HG03108 (cell line): ENCODE results near the gene BICRA.

Experiments
- ATAC-seq: cut with Tn5 transposase; IDR thresholded peaks from one replicate; pipeline ENCODE4 v1.9.1; 2021; ENCODE audit warnings: moderate library complexity; ENCODE audit not compliant: unreplicated experiment

The BICRA gene

DNA sequence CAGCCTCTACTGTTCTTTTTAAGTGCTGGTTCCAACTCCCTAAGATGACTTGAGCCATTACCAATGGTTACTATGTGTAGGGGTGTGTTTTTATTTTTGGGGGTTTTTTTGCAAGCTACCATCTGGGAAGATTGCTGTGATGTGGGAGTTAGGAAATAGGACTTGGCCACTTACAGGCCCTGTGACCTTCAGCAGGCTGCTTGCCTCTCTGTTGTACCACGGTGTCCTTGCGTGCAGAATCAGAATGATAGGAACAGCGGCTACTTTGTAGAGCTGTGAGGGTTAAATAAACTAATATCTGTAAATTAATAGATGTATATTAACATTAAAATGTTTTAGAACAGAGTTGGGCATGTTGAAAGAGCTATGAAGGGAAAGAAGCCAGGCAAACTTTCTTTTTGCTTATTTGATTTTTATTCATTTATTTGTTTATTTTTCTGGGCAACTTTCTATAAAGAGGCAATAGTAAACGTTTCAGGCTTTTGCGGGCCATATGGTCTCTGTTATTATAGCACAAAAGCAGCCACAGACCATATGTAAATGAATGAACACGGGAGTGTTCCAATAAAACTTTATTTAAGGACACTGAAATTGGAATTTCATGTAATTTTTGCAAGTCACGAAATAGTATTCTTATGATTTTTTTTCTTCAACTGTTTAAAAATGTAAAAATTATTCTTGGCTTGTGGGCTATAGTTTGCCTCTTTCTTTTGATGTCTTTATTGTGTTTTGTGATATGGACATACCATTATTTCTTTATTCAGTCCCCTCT, 77.9 kb downstream of the BICRA start:
- no peak for ATAC-seq

DNA sequence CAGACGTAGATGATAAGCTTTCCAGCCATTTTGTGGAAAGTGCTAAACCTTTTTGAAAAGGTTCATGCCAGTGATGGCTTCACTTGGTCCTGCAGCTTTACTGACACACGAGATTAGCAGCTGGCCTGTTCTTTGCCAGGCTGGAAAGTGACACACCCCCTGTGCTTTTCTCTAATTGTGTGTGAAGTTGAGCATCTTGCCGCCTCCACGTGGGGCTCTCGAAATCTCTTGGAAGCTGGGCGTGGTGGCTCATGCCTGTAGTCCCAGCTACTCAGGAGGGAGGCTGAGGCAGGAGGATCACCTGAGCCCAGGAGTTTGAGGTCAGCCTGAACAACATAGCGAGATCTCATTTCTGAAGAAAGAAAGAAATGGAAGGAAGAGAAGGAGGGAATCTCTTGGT, 79.0 kb downstream of the BICRA start:
- ATAC-seq: no peak

DNA sequence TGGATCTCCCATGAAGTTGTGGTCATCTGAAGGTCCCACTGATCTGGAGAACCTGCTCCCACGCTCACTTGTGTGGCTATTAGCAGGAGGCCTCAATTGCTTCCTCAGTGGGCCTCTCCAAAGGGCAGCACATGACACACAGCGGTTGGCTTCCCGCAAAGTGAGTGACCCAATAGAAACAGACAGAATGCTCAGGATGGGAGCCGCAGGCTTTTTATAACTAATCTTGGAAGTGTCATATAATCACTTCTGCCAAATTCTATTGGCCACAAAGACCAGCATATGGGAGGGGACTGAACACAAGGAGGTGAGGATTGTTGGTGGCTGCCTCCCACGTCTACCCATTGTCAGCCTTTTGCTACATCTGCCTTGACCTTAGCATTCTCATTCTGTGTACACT, 82.2 kb downstream of the BICRA start:
- ATAC-seq: no peak

DNA sequence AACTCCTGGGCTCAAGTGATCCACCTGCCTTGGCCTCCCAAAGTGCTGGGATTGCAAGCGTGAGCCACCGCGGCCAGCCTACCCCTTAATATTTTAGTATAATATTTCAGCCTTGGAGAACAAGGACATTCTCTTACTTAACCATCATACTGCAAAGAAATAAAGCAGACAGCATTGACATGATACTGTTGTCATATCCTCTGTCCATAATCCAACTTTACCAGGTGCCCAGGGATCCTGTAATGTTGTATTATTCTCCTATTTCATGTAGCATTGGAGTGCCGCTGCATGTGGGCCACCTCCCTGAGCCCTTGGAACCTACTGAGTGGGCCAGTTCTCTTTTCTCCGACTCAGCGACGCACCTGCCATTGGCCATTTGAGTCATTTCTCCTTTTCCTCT, 82.8 kb downstream of the BICRA start:
- no peak for ATAC-seq

DNA sequence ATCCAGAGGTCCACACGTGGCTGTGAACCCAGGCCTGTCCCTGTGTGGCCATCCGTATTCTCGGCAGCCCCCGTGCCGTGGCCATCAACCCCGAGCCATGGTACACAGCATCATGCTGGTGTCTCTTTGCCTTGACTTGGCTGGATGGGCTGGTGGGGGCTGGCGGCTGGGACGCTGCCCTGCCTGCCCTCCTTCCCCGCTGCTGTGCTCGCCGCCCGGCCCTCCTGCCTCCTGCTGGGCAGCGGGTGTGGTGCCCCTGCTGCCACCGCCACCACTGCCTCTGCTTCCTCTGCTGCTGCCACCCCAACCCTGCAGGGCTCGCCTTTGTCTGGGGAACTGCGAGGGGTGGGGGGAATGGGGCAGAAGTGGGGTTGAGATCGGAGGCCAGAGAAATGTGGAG, 84.6 kb downstream of the BICRA start:
- ATAC-seq: no peak

DNA sequence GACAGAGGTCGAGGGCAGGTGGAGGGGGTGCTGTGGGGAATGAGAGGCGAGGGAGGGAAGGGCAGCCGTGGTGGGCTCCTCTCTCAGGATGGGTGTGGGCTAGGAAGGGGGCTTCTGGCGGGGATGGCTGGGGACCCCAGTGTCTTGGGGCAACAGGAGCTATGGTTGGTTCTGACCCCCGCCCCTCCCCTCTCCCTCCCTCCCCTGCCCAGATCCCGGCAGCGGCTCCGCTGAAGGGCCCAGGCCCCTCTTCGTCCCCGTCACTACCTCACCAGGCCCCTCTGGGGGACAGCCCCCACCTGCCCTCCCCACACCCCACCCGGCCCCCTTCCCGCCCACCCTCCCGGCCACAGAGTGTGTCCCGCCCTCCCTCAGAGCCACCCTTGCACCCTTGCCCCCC, 85.0 kb downstream of the BICRA start:
- ATAC-seq: no peak

DNA sequence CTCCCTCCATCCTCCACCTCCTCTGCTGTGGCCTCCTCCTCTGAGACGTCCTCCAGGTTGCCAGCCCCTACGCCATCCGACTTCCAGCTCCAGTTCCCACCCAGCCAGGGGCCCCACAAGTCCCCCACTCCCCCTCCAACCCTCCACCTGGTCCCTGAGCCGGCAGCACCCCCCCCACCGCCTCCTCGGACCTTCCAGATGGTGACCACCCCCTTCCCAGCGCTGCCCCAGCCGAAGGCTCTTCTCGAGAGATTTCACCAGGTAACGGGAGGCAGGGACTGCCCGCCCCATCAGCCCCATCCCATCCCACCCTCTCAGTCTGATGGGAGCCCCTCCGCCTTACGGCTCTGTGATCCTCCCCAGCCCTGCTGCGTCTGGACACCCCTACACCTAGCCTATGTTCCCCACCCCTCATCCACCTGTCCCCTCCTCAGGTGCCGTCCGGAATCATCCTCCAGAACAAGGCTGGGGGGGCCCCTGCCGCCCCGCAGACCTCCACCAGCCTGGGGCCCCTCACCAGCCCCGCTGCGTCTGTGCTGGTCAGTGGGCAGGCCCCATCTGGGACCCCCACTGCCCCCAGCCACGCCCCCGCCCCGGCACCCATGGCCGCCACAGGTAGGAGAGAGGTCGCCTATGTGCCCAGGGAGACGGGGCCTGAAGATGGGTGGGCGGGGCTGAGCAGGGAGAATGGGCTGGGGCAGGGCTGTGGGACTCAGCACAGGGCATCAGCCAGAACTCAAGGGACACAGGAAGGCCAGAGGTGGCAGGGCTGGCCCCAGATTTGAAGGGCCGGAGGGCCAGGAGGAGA, 85.7 kb downstream of the BICRA start:
- ATAC-seq: no peak

DNA sequence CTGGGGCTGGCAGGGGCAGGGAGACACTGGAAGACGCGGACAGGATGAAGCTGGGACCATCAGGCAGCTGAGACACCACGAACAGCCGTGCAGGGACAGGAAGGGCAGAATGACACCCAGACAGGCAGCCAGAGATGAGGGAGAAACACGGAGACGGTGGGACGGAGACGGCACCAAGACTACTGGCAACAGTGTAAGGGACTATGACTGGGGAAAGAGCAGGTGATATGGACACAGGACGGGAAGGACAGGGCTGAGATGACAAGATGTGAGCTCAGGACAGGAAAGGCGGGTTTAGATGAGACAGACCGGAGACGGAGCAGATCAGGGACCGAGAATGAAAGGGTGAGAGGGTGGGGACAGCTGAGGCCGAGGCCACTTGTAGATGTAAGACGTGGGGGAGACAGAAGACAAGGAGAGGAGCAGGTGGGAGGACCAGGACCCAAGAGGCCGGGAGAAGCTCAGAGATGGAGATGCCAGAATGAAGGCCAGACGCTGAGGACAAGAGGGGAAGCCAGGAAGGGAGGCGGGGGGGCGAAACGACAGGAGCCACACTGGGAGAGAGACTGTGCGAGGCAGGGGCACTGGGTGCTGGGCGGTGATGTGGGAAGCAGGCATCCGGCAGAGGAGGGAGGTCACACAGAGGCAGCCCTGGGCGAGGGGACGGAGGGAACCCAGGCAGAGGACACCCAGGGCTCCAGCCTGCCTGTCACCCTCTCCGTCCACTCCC, 86.8 kb downstream of the BICRA start:
- no peak for ATAC-seq

DNA sequence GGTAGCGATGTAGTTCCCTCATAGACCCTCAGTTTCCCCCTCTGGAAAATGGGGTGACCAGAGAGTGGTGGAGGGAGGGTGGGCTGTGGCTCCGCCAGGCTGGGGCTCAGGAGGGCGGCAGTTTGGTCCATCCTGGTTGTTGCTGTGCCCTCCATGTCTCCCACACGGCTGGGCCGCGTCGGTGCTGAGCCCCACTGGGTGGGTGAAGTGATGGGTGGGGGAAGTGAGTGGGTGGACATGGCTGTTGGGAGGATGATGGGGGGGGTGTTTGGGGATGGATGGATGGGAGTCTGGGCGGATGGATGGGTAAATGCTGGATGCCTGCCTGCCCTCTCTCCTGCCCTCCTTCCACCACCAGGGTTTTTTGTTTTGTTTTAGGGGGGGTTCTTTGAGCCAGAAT, 87.7 kb downstream of the BICRA start:
- ATAC-seq: no peak

DNA sequence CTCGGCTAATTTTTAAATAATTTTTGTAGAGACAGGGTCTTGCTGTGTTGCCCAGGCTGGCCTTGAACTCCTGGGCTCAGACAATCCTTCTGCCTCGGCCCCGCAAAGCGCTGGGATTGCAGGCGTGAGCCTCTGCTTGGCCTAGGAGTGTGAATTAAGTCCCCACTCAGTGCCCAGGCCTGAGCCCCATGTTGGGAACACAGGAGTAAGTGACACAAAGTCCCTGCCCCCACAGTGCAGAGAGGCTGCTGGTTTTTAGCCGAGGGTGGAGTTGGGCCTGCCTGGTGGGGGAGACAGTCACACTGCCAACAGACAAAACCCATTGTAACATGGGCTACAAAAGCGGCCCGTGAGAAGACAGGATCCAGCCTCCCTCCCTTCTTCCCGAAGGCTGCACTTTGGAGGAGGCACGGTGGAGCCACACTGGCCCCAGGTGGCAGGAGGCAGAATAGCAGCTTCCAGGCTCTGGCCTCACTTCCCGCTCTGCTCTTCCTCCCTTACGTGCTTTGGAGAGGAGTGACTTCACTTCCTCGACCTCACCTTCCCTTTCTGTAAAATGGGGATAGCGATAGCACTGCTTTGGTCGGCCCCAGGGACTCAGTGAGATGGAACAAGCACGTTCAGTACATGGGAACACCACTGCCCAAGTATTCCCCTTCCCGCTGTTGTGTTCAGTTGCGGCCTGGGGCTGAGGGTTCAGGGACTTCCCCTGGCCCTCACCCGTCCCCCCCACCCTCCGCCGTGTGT, 89.1 kb downstream of the BICRA start:
- no peak for ATAC-seq

DNA sequence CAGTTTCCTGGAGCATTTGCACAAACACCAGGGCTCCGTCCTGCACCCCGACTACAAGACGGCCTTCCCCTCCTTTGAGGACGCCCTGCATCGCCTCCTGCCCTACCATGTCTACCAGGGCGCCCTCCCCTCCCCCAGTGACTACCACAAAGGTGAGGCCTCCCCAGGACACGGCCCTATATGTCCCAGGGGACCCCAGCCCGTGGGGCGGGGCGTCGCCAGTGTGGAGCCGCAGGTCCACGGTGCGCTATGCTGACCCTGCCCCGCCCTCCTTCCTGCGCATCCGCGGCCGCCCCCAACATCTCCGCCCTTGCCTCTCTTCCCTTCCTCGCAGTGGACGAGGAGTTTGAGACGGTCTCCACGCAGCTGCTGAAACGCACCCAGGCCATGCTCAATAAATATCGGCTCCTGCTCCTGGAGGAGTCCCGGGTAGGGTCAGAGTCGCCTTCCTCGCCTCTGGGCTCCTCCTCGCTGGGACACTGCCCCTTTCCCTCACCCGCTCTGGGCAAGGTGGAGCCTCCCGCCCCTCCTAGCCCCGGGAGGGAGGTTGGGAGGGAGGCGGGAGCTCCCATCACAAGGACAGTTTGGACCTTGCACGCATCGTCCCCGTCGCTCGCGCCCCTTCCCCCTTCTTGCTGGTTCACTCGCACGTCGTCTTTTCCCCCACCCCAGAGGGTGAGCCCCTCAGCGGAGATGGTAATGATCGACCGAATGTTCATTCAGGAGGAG, 89.9 kb downstream of the BICRA start:
- ATAC-seq: no peak

DNA sequence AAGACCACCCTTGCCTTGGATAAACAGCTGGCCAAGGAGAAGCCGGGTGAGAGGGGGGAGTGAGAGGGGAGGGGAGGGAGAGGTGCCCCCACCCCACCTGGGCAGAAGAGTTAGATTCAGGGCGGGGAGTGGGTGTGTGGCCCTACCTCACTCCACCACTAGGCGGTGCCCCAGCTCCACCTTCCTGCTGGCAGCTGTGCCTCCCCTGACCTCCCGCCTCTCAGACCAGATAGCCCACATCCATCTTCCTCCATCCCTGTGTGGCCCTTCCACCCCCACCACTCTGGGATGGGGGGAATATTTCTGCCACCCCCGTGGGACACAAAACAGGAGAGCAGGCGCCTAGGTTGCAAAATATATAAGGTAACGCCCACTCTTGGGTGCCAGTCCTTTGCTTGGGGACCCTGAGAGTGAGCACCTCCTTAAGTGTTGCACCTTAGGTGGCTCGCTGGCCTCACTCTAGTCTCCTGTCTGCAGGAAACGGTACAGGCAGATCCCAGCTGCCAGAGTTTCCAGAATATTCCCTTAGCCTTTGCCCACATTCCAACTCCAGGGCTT, 90.5 kb downstream of the BICRA start:
- no peak for ATAC-seq

DNA sequence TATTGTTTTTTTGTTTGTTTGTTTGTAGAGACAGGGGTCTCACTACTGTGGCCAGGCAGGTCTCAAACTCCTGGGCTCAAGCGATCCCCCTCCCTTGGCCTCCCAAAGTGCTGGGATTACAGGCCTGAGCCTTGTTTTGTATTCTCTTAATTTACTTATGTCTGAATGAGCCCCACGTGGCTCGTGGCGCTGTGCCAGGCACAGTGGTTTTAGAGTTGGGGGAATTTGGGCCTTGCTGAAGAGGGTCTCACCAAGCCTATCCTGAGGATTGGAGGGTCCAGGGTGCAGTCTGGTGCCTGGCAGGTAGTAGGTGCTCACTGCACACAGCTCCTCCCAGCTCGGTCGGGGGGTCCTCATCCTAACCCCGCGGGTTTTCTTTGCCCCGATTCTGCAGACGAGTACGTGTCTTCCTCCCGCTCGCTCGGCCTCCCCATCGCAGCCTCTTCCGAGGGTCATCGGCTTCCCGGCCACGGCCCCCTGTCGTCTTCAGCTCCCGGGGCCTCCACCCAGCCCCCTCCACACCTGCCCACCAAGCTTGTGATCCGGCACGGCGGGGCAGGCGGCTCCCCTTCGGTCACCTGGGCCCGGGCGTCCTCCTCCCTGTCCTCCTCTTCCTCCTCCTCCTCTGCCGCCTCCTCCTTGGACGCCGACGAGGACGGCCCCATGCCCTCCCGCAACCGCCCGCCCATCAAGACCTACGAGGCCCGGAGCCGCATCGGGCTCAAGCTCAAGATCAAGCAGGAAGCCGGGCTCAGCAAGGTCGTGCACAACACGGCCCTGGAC, 92.2 kb downstream of the BICRA start:
- ATAC-seq: no peak

DNA sequence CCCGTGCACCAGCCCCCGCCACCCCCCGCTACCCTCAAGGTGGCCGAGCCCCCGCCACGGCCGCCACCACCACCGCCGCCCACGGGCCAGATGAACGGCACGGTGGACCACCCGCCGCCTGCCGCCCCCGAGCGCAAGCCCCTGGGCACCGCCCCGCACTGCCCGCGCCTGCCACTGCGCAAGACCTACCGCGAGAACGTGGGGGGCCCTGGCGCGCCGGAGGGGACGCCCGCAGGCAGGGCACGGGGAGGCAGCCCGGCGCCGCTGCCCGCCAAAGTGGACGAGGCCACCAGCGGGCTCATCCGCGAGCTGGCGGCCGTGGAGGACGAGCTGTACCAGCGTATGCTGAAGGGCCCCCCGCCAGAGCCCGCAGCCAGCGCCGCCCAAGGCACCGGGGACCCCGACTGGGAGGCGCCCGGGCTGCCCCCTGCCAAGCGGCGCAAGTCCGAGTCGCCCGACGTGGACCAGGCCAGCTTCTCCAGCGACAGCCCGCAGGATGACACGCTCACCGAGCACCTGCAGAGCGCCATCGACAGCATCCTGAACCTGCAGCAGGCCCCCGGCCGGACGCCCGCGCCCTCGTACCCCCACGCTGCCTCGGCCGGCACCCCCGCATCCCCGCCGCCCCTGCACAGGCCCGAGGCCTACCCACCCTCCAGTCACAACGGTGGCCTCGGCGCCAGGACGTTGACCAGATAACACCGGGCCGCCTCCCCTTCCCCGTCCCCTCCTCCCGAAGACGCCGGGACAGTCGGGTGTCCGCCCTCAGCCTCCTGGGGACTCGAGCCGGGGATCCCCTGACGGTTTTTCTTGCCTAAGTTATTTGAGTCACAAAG, 93.0 kb downstream of the BICRA start:
- ATAC-seq: no peak

DNA sequence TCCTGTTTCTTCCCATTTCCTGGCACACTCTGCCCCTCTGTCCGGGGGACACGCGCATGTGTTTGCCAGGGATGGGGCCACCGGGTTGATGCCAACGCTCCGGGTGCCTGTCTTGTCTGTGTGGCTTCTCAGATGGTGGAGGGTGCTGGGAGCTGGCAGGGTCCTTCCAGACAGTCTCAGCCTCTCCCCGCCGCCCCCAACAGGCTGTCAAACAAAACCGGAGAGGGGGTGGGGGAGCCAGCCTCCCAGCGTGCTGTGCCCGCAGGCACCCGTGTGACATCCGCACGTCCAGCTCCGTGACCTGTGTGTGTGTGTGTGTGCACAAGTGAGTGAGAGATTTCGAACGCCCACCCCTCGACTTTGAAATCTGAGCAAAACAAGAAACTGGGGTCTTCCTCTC, 93.7 kb downstream of the BICRA start:
- ATAC-seq: no peak

DNA sequence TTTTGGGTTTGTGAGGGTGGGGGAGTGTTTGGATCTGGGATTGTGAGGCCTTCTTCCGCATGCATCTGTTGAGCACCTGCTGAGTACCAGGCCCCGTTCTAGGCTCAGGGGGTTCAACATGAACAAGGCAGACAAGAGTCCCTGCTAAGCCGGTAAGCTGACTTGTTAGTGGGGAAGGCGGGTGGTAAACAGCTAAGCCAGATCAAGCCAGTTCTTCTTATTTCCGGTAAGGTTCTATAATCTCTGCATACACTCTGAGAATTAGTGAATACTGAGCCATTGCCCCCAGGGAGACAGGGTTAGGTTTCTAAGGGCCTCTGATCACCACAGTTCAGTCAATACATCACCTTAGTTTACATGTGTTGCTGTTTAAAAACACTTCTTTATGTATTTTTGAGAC, 94.4 kb downstream of the BICRA start:
- no peak for ATAC-seq

DNA sequence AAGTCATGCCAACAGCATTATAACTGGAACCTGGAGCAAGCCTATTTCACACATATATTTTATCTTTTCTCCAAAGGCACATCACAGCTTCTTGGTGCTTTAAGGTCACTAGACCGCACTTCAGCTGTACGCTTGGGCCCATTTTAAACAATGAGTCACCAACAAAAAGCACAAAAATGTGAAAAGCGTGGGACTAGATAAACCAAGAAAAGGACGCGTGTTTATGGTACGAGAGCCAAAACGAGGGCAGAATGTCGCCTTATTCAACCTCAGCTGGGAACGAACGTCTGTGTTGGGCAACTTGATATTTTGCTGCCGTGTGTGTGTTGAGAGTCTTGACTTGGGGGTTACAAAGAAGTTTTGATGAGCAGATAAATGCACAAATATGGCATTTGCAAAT, 95.1 kb downstream of the BICRA start:
- ATAC-seq: no peak

DNA sequence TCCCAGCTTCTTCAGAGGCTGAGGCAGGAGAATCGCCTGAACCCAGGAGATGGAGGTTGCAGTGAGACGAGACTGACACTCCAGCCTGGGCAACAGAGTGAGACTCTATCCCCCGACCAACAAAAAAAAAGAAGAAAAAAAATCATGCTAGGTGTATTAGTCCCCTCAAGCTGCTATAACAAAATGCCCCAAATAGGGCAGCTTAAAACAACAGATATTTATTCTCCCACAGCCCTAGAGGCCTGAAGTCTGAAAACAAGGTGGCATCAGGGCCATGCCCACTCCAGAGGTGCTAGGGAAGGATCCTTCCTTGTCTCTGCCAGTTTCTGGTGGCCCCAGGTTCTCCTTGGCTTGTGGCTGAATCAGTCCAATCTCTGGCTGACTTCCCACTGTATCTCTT, 95.7 kb downstream of the BICRA start:
- no peak for ATAC-seq
